Measurements from ENCODE around the gene BEND4. TPM values are rescaled to one million over a fixed set of nuclear protein-coding genes. Genes with fewer than 3 reads are reported as not detected.

The BEND4 gene
- total and polyA plus RNA-seq, 12 donors = under 0.01 to 0.19 (median 0.04) TPM; not detected in 7

GRCh38 chr4:42080306-42080705, 72.1 kb downstream of the BEND4 start:
- Histone ChIP-seq H3K27me3 (no peaks in the 10 kb centered on the region), H3K4me3 (no peak overlapping the region), H3K4me1 (no peaks in the 10 kb centered on the region), H3K36me3 (peaks cover 0 to 75% (median 6%) of the 10 kb centered on the region in 9 donors), H3K9me3 (no peaks in the 10 kb centered on the region), H3K27ac (no peak overlapping the region)
- ATAC-seq (no peak), DNase-seq (no peak)
- intact Hi-C loops (cut with DNase I) = no loop called here
- 98 to 99% methylated on average over 3 of the region's 3 CpGs for WGBS, 2 donors
- no peak for TF ChIP-seq CTCF (IDR thresholded peaks at IDR 0.05)

GRCh38 chr4:42078184-42078801, 74.2 kb downstream of the BEND4 start:
- TF ChIP-seq CTCF (IDR thresholded peaks at IDR 0.05) = no peak
- no peaks in the 10 kb centered on the region for H3K27me3 ChIP-seq
- no peak overlapping the region for H3K4me3 ChIP-seq
- peaks cover 0 to 78% (median 1%) of the 10 kb centered on the region in 9 donors for H3K36me3 ChIP-seq
- H3K9me3 ChIP-seq = no peaks in the 10 kb centered on the region
- H3K27ac ChIP-seq = no peak overlapping the region
- no peaks in the 10 kb centered on the region for H3K4me1 ChIP-seq
- ATAC-seq (no peak), DNase-seq (no peak)
- intact Hi-C loops (cut with DNase I) = no loop called here

GRCh38 chr4:42074294-42074693, 78.2 kb downstream of the BEND4 start:
- Histone ChIP-seq H3K36me3 (peaks cover 0 to 86% (median 9%) of the 10 kb centered on the region in 9 donors), H3K27ac (no peak overlapping the region), H3K27me3 (no peaks in the 10 kb centered on the region), H3K4me3 (no peak overlapping the region), H3K9me3 (no peaks in the 10 kb centered on the region), H3K4me1 (no peaks in the 10 kb centered on the region)
- no peak for DNase-seq
- intact Hi-C loops (cut with DNase I) = no loop called here
- 97 to 100% methylated on average over 1 of the region's 1 CpG for WGBS, 2 donors
- no peak for TF ChIP-seq CTCF (IDR thresholded peaks at IDR 0.05)
- ATAC-seq = no peak

- no peak overlapping the region for H3K4me3 ChIP-seq
- H3K27me3 ChIP-seq = no peaks in the 10 kb centered on the region
- no peak overlapping the region for H3K27ac ChIP-seq
- 88% methylated on average over 4 of the region's 4 CpGs for WGBS, 2 donors
- TF ChIP-seq CTCF (IDR thresholded peaks at IDR 0.05) = no peak
- H3K4me1 ChIP-seq = no peaks in the 10 kb centered on the region
- peaks cover 0 to 89% (median 10%) of the 10 kb centered on the region in 9 donors for H3K36me3 ChIP-seq
- intact Hi-C loops (cut with DNase I) = no loop called here
- no peaks in the 10 kb centered on the region for H3K9me3 ChIP-seq
- ATAC-seq (no peak), DNase-seq (no peak)
Observed at GRCh38 chr4:42070463-42070862, 82.0 kb downstream of the BEND4 start.

Measured in heart right ventricle (tissue), 16 donors.